Lower lobe of right lung (tissue), 2 donors: ENCODE measurements around the gene PARL. TPM values are rescaled to one million over a fixed set of nuclear protein-coding genes. Genes with fewer than 3 reads are reported as not detected.

Experiments
- ATAC-seq, 2 donors: fragments of 200-7000 bp; cut with Tn5 transposase; one replicate each; pipeline ENCODE4 v1.9.1; 2020 to 2022; ENCODE audit warnings: mild to moderate bottlenecking in 2 of 2, moderate library complexity in 2 of 2
- DNase-seq: peaks from one replicate; pipeline ENCODE4 v3.0.0-alpha.2; 2020
- H3K27ac ChIP-seq: fragments of 200-600 bp; one replicate; pipeline ENCODE4 v1.8.0; 2022
- H3K27me3 ChIP-seq: fragments of 200-600 bp; one replicate; pipeline ENCODE4 v1.8.0; 2022; ENCODE audit warnings: low read depth
- H3K36me3 ChIP-seq: fragments of 200-600 bp; one replicate; pipeline ENCODE4 v1.8.0; 2022; ENCODE audit warnings: mild to moderate bottlenecking
- H3K4me1 ChIP-seq: fragments of 200-600 bp; one replicate; pipeline ENCODE4 v1.8.0; 2022
- H3K4me3 ChIP-seq: fragments of 200-600 bp; one replicate; pipeline ENCODE4 v1.8.0; 2022; ENCODE audit warnings: mild to moderate bottlenecking
- H3K9me3 ChIP-seq: fragments of 200-600 bp; one replicate; pipeline ENCODE4 v1.8.0; 2022
- CTCF ChIP-seq: fragments of 200-600 bp; IDR thresholded peaks from one replicate; pipeline ENCODE4 v1.8.0; 2022; ENCODE audit warnings: antibody characterized with exemption, mild to moderate bottlenecking
- intact Hi-C: fragments of 100-400 bp; cut with DNase I; formaldehyde crosslinking; loops from one replicate; pipeline ENCODE4 v1.11.0; 2022
- total RNA-seq: library from RNA; stranded (reverse); fragmentation: NEBNext Ultra II Directional; extraction: Animal tissue kit (Norgen Biotek cat#: 25700); gene quantifications from one replicate; pipeline ENCODE4 v1.2.1, GENCODE V29; 2021
- donor health status: DM: no; HTN: yes; CAD: no; lungs with severe emphysema.

The PARL gene
- total RNA-seq, 1 donor from 2014 or later, result 41.8 TPM

GRCh38 chr3:183917776-183918175, 33.1 kb upstream of the PARL start:
- H3K27me3 ChIP-seq, result no peaks in the 10 kb centered on the region
- peaks cover 33% of the 10 kb centered on the region for H3K36me3 ChIP-seq
- no peaks in the 10 kb centered on the region for H3K4me1 ChIP-seq
- intact Hi-C loops, result no loop called here
- no peak overlapping the region for H3K27ac ChIP-seq
- TF ChIP-seq CTCF, result no peak
- H3K4me3 ChIP-seq, result no peak overlapping the region
- H3K9me3 ChIP-seq, result no peaks in the 10 kb centered on the region
- DNase-seq (no peak), ATAC-seq (no peak)

GRCh38 chr3:183914856-183915255, 30.2 kb upstream of the PARL start:
- DNase-seq, result no peak
- TF ChIP-seq CTCF, result no peak
- no peak overlapping the region for H3K4me3 ChIP-seq
- H3K27ac ChIP-seq, result no peak overlapping the region
- ATAC-seq, result no peak
- peaks cover 5% of the 10 kb centered on the region for H3K36me3 ChIP-seq
- no peaks in the 10 kb centered on the region for H3K4me1 ChIP-seq
- H3K27me3 ChIP-seq, result no peaks in the 10 kb centered on the region
- H3K9me3 ChIP-seq, result no peaks in the 10 kb centered on the region
- intact Hi-C loops, result no loop called here

- H3K4me1 ChIP-seq, result no peaks in the 10 kb centered on the region
- no peak overlapping the region for H3K27ac ChIP-seq
- ATAC-seq (no peak), DNase-seq (no peak)
- intact Hi-C loops, result no loop called here
- no peak for TF ChIP-seq CTCF
- no peak overlapping the region for H3K4me3 ChIP-seq
- no peaks in the 10 kb centered on the region for H3K27me3 ChIP-seq
- H3K9me3 ChIP-seq, result no peaks in the 10 kb centered on the region
- H3K36me3 ChIP-seq, result no peaks in the 10 kb centered on the region
Measured at GRCh38 chr3:183913580-183913920, 28.9 kb upstream of the PARL start.

GRCh38 chr3:183912895-183913579, 28.4 kb upstream of the PARL start:
- DNase-seq, result no peak

GRCh38 chr3:183911763-183912506, 27.3 kb upstream of the PARL start:
- intact Hi-C loops, result no loop called here
- Histone ChIP-seq H3K36me3 (no peaks in the 10 kb centered on the region), H3K4me3 (no peak overlapping the region), H3K27ac (no peak overlapping the region), H3K4me1 (no peaks in the 10 kb centered on the region), H3K27me3 (no peaks in the 10 kb centered on the region), H3K9me3 (no peaks in the 10 kb centered on the region)
- ATAC-seq (no peak), DNase-seq (no peak)
- TF ChIP-seq CTCF, result no peak

More at GRCh38 chr3:183912895-183913579, 28.4 kb upstream of the PARL start:
- no peak overlapping the region for H3K27ac ChIP-seq
- H3K4me1 ChIP-seq, result no peaks in the 10 kb centered on the region
- no peaks in the 10 kb centered on the region for H3K27me3 ChIP-seq
- no peak for ATAC-seq
- no peak for TF ChIP-seq CTCF
- intact Hi-C loops, result no loop called here
- no peak overlapping the region for H3K4me3 ChIP-seq
- H3K9me3 ChIP-seq, result no peaks in the 10 kb centered on the region
- H3K36me3 ChIP-seq, result no peaks in the 10 kb centered on the region
